ENCODE data around the gene SH2B3. TPM values are rescaled to one million over a fixed set of nuclear protein-coding genes. Genes with fewer than 3 reads are reported as not detected.

The SH2B3 gene
- total and polyA plus RNA-seq, 2 experiments from 2014 or later: 8.1 to 59.3 TPM

DNA sequence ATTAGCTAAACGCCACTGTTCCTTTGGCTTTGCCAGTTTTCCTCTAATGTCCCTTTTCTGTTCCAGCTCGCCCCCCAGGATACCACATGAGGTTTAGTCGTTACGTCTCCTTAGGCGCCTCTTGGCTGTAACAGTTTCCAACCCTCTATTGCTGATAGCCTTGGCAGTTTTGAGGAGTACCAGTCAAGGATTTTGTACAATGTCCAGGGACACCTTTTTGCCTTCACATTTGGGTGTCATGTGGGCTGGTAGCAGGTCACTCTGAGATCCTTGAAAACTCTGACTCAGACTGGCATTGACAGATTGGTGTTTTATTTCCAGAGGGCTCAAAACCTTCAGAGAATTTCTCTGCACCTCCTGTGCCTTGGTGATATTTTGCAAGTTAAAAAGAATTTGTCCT, 14.1 kb downstream of the SH2B3 start:
- no peak for TF ChIP-seq ZNF114 (CRISPR knock-in tag; IDR thresholded peaks at IDR 0.05)
- no peak for TF ChIP-seq EZH2 (IDR thresholded peaks at IDR 0.05; ENCODE audit: low read depth, unreplicated experiment)
- no peak for TF ChIP-seq JUNB (IDR thresholded peaks at IDR 0.05; ENCODE audit: unreplicated experiment)
- no peak for TF ChIP-seq NANOG (IDR thresholded peaks at IDR 0.05; ENCODE audit: borderline replicate concordance)
- TF ChIP-seq POLR2AphosphoS5 (IDR thresholded peaks at IDR 0.05; ENCODE audit: low read depth): no peak
- TF ChIP-seq, protein P1, sequence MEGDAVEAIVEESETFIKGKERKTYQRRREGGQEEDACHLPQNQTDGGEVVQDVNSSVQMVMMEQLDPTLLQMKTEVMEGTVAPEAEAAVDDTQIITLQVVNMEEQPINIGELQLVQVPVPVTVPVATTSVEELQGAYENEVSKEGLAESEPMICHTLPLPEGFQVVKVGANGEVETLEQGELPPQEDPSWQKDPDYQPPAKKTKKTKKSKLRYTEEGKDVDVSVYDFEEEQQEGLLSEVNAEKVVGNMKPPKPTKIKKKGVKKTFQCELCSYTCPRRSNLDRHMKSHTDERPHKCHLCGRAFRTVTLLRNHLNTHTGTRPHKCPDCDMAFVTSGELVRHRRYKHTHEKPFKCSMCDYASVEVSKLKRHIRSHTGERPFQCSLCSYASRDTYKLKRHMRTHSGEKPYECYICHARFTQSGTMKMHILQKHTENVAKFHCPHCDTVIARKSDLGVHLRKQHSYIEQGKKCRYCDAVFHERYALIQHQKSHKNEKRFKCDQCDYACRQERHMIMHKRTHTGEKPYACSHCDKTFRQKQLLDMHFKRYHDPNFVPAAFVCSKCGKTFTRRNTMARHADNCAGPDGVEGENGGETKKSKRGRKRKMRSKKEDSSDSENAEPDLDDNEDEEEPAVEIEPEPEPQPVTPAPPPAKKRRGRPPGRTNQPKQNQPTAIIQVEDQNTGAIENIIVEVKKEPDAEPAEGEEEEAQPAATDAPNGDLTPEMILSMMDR (conservative IDR thresholded peaks at IDR 0.05; ENCODE audit: low read depth in 2 of 2): no peak
- TF ChIP-seq, protein P2, sequence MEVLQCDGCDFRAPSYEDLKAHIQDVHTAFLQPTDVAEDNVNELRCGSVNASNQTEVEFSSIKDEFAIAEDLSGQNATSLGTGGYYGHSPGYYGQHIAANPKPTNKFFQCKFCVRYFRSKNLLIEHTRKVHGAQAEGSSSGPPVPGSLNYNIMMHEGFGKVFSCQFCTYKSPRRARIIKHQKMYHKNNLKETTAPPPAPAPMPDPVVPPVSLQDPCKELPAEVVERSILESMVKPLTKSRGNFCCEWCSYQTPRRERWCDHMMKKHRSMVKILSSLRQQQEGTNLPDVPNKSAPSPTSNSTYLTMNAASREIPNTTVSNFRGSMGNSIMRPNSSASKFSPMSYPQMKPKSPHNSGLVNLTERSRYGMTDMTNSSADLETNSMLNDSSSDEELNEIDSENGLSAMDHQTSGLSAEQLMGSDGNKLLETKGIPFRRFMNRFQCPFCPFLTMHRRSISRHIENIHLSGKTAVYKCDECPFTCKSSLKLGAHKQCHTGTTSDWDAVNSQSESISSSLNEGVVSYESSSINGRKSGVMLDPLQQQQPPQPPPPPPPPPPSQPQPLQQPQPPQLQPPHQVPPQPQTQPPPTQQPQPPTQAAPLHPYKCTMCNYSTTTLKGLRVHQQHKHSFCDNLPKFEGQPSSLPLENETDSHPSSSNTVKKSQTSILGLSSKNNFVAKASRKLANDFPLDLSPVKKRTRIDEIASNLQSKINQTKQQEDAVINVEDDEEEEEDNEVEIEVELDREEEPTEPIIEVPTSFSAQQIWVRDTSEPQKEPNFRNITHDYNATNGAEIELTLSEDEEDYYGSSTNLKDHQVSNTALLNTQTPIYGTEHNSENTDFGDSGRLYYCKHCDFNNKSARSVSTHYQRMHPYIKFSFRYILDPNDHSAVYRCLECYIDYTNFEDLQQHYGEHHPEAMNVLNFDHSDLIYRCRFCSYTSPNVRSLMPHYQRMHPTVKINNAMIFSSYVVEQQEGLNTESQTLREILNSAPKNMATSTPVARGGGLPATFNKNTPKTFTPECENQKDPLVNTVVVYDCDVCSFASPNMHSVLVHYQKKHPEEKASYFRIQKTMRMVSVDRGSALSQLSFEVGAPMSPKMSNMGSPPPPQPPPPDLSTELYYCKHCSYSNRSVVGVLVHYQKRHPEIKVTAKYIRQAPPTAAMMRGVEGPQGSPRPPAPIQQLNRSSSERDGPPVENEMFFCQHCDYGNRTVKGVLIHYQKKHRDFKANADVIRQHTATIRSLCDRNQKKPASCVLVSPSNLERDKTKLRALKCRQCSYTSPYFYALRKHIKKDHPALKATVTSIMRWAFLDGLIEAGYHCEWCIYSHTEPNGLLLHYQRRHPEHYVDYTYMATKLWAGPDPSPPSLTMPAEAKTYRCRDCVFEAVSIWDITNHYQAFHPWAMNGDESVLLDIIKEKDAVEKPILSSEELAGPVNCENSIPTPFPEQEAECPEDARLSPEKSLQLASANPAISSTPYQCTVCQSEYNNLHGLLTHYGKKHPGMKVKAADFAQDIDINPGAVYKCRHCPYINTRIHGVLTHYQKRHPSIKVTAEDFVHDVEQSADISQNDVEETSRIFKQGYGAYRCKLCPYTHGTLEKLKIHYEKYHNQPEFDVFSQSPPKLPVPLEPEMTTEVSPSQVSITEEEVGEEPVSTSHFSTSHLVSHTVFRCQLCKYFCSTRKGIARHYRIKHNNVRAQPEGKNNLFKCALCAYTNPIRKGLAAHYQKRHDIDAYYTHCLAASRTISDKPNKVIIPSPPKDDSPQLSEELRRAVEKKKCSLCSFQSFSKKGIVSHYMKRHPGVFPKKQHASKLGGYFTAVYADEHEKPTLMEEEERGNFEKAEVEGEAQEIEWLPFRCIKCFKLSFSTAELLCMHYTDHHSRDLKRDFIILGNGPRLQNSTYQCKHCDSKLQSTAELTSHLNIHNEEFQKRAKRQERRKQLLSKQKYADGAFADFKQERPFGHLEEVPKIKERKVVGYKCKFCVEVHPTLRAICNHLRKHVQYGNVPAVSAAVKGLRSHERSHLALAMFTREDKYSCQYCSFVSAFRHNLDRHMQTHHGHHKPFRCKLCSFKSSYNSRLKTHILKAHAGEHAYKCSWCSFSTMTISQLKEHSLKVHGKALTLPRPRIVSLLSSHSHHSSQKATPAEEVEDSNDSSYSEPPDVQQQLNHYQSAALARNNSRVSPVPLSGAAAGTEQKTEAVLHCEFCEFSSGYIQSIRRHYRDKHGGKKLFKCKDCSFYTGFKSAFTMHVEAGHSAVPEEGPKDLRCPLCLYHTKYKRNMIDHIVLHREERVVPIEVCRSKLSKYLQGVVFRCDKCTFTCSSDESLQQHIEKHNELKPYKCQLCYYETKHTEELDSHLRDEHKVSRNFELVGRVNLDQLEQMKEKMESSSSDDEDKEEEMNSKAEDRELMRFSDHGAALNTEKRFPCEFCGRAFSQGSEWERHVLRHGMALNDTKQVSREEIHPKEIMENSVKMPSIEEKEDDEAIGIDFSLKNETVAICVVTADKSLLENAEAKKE (CRISPR knock-in tag; IDR thresholded peaks at IDR 0.05): no peak
- no peak for TF ChIP-seq ZNF331 (CRISPR knock-in tag; IDR thresholded peaks at IDR 0.05; ENCODE audit: low read depth)
- TF ChIP-seq, protein P3, sequence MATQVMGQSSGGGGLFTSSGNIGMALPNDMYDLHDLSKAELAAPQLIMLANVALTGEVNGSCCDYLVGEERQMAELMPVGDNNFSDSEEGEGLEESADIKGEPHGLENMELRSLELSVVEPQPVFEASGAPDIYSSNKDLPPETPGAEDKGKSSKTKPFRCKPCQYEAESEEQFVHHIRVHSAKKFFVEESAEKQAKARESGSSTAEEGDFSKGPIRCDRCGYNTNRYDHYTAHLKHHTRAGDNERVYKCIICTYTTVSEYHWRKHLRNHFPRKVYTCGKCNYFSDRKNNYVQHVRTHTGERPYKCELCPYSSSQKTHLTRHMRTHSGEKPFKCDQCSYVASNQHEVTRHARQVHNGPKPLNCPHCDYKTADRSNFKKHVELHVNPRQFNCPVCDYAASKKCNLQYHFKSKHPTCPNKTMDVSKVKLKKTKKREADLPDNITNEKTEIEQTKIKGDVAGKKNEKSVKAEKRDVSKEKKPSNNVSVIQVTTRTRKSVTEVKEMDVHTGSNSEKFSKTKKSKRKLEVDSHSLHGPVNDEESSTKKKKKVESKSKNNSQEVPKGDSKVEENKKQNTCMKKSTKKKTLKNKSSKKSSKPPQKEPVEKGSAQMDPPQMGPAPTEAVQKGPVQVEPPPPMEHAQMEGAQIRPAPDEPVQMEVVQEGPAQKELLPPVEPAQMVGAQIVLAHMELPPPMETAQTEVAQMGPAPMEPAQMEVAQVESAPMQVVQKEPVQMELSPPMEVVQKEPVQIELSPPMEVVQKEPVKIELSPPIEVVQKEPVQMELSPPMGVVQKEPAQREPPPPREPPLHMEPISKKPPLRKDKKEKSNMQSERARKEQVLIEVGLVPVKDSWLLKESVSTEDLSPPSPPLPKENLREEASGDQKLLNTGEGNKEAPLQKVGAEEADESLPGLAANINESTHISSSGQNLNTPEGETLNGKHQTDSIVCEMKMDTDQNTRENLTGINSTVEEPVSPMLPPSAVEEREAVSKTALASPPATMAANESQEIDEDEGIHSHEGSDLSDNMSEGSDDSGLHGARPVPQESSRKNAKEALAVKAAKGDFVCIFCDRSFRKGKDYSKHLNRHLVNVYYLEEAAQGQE (IDR thresholded peaks at IDR 0.05; ENCODE audit: unreplicated experiment): no peak
- TF ChIP-seq, protein P4, sequence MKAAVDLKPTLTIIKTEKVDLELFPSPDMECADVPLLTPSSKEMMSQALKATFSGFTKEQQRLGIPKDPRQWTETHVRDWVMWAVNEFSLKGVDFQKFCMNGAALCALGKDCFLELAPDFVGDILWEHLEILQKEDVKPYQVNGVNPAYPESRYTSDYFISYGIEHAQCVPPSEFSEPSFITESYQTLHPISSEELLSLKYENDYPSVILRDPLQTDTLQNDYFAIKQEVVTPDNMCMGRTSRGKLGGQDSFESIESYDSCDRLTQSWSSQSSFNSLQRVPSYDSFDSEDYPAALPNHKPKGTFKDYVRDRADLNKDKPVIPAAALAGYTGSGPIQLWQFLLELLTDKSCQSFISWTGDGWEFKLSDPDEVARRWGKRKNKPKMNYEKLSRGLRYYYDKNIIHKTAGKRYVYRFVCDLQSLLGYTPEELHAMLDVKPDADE (IDR thresholded peaks at IDR 0.05): no peak
- no peak for TF ChIP-seq CREB1 (CRISPR knock-in tag; IDR thresholded peaks at IDR 0.05; ENCODE audit: low read depth)
- no peak for TF ChIP-seq EZH2phosphoT487 (IDR thresholded peaks at IDR 0.05; ENCODE audit: unreplicated experiment)
- no peak for TF ChIP-seq STAT1 (IDR thresholded peaks at IDR 0.05; ENCODE audit: unreplicated experiment)
- H4K20me1 ChIP-seq (replicated peaks; ENCODE audit: insufficient read depth): peaks cover 27% of the 10 kb centered on the region
- no peak overlapping the region for H3K4me3 Mint-ChIP-seq

More for the DNA sequence above, 14.1 kb downstream of the SH2B3 start:
- Histone ChIP-seq H2AFZ (no peak overlapping the region), H3K27me3 (ENCODE audit: insufficient read depth) (no peaks in the 10 kb centered on the region), H3K4me3 (no peak overlapping the region), H3K27ac (ENCODE audit: low read depth) (peak overlapping the region; percentile 57; the same call in 1 of the 2 replicates), H3F3A (replicated peaks; ENCODE audit: low read depth) (peaks cover 5% of the 10 kb centered on the region), H3K4me2 (no peak overlapping the region), H3K79me2 (replicated peaks; ENCODE audit: insufficient read depth) (peaks cover 91% of the 10 kb centered on the region), H3K4me1 (ENCODE audit: insufficient read depth) (peaks cover 20% of the 10 kb centered on the region; the same call in 1 of the 2 replicates), H3K36me3 (ENCODE audit: insufficient read depth) (peaks cover 14% of the 10 kb centered on the region), H3K9me2 (ENCODE audit: insufficient read depth) (no peaks in the 10 kb centered on the region)
- no peak for ATAC-seq
- DNase-seq (ENCODE audit: low spot score): no peak
- no peaks in the 10 kb centered on the region for H3K9me3 Mint-ChIP-seq
- H3K27me3 Mint-ChIP-seq (ENCODE audit: insufficient read depth, low read depth, poor library complexity): peaks cover 5% of the 10 kb centered on the region
- peaks cover 35% of the 10 kb centered on the region for H3K4me1 Mint-ChIP-seq
- H3K27ac Mint-ChIP-seq: no peak overlapping the region
- peaks cover 56% of the 10 kb centered on the region for H3K36me3 Mint-ChIP-seq (ENCODE audit: low read depth)

Measured in GM23338 (cell line).